Measurements from ENCODE around the gene TSSC4.

Gene TSSC4

DNA sequence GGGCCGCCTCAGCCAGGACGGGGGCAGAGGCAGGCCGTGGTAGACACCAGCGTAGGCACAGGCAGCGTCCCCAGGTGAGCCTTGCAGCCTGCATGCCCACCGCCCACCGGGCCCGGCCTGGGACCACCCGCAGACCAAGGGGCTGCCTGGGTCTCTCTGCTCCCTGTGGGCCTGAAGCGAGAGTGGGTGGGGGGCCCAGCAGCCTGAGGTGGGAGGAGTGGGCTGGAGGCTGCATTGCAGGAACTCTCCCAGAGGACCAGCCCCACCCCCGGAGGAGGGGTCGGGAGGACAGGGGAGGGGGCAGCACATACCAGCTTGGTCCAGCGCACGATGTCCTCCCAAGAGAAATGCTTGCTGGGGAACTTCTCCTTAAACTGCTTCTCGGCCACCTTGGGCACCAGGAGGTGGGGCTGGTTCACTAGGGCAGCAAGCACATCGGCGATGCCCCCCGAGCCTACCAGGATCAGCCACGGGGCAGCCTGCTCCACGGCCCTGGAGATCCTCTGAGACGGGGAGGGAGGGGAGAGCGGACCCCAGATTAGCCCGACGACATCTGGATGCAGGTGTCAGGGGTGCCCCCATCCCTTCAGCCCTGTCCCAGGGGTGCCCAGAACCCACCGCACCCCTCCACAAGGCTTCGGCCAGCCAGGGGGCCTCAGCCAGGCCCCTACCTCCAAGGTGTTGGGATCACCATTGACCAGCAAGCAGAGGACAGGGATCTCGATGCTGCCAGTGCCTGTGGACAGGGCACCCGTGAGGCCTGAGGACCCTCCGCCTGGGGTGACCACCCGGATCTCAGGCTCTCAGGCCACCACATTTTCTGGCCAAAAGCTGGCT, 17.5 kb downstream of the TSSC4 start:
- no peak for DNase-seq (ENCODE audit: low spot score)

DNA sequence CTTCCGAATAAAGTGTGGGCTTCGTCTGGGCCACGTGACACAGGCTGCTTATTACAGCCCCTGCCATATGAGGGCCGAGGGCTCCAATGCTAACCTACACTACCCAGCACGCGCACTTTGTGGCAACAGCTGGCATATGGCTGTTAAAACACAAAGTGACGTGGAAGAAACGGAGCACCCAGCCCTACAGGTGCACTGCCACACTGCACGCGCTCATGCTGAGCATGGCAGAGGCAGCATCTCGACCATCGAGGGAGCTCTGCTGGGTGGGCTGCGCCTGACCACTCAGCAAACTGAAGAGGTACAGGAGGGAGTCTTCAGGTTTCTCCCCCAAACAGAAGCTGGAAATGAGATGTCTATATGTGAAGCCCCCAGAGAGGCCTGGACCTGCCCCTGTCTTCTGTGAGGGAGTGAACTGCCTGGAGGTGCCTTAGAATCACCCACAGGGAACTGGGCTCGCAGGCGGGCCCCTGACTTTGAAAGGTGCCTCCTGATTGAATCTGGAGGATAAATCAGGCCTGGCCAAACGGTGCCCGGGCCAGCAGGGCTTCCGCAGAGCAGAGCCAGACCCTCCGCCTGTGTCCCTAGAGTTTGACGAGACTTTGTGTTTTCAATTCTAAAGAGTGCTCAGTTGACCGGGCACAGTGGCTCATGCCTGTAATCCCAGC, 18.3 kb downstream of the TSSC4 start:
- DNase-seq (ENCODE audit: low spot score) = no peak

DNA sequence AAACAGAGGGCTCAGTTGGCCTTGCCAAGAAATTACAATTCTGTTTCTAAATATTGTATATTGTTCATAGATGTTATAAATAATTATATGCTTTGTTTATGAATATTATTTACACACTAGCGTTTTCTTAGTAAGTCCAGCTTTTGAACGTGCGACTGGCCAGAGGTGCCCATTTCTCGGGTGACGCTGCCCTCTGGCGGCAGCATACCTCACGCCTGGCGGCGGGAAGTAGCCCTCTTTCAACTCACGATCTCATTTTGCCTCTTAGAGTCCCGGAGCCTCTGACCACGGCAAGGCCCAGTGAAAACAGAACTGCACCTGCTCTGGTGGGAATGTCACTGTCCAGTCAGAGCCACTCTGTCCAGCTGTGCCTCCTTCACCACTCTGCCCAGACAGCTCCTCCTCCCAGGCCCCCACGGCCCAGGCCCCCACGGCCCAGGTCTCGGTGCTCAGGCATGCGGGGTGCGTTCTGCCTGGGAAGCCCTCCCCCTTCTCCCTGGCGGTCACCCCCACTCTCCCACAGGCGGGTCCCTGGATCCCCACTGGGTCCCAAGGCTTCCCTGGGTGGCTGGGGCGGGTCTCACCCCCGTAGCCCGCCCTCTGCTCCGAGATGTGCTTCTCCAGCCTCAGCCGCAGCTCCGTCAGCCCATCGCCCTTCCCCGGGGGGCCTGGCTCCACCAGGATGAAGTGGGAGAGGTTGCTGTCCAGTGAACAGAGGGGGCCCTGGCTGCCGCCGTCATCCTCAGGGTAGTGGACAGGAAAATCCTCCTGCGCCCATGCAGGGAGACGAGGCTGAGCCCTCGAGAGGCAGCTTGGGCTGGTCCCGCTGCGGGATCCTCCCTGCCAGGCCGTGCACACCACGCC, 19.3 kb downstream of the TSSC4 start:
- peak; percentile 89 for DNase-seq (ENCODE audit: low spot score)

DNA sequence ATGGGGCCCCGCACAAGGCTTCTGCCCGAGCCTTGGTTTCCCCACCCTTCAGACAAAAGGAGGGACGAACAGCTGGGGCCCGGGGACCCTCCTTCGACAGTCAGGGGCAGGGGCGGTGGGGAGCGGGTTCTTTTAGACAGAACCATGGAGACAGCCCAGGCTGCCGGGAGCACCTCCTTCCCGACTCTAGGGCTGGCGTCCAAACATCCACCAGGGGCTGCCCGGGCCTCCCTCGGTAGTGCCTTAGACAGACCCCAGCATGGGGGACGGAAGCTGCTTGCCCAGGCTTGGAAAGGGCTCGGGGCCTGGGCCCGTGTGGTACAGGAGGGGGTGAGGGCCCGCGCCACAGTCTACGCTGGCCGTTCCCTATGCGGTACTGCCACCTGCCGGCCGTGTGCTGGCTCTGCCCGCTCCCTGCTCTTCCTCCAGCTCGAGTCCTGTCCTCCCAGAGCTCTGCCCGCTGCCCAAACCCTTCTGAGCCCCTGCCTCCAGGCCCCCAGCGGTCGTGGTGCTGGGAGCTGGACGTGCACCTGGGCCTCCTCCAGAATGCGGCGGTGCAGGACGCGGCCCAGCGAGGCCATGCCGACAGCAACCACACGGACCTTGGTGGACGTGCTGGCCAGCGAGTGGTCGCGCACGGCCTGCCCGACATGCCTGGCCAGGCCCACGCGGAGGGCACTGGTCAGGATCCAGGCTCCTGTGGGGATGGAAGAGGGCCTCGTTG, 20.1 kb downstream of the TSSC4 start:
- peak; percentile 95 for DNase-seq (ENCODE audit: low spot score)

DNA sequence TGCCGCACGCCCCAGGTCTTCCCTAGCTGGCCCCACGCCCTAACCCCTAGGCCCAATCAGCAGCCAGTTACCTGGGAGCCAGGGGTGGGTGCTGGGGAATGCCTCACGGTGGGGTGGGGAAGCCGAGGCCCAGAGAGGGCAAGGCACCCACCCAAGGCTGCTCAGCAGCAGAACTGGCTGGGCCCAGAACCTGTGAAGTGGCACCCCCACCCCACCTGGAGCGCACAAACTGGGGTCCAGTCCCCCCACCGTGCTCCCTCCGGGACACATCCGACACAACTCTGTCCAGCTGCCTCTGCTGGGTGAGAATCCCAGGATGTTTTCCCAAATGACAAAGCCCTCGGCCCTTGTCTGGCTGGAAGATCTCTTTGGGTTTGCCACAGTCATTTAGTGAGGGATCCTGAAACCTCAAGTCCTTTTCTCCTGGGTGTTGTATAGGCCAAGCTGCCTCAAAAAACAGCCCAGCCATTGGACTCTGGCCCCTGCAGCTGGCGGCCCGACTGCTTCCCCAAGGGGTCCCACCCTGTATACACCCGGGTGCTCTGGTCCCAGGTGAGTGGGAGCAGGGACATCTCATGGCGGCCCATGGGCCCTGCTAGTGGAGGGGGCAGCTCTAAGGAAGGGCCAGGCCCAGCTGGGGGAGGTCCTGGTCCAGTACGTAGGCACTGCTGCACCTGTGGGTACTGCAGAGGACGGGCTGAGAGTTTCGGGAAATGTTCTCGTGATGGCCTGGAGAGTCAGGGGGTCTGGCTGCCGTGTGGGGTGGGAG, 20.9 kb downstream of the TSSC4 start:
- DNase-seq (ENCODE audit: low spot score) = no peak

DNA sequence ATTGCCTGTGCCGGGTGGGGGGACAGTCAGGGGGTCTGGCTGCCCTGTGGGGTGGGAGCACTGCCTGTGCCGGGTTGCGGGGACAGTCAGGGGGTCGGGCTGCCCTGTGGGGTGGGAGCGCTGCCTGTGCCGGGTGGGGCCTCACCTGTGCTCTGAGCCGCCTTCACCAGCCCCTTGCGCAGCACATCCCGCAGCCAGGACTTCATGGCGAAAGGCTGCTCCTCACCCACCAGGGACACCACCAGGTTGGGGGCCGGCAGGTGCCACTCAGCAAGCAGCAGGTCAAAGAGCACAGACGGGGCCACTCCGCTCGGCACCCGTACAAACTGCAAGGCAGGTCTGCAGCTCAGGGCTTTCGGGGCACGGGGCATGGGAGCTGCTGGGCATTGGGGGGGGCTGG, 21.4 kb downstream of the TSSC4 start:
- no peak for DNase-seq (ENCODE audit: low spot score)

DNA sequence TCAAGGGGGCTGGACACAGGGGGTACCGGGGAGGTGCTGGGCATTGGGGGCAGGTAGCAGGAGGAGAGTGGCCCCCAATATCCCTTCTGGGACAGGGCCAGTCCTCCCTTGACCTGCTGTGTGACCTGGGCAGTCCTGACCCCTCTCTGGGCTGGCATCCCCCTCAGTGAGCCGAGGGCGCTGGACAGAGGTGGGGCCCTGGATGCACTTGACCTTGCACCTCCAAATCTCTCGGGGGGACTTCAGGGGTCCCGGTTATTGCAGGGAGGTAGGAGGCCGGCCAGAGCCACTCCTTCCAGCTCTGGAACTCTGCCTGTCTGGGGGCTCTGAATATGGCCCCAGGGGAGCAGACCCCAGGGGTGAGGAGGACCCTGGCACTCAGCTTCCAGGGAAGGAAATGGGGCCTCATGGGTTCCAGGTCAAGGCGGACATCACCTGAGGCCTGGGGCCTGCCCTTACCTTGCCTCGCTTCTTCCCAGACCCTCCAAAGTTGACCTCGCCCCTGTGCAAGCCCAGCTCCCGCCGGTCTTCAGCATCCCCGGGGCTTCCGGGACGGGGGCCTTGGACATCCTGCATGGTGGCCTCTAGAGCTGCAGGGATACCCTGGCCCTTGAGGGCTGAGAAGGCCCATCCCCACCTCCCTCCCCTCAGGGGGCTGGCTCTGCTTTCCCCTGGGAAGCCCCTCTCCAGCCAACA, 22.1 kb downstream of the TSSC4 start:
- no peak for DNase-seq (ENCODE audit: low spot score)

DNA sequence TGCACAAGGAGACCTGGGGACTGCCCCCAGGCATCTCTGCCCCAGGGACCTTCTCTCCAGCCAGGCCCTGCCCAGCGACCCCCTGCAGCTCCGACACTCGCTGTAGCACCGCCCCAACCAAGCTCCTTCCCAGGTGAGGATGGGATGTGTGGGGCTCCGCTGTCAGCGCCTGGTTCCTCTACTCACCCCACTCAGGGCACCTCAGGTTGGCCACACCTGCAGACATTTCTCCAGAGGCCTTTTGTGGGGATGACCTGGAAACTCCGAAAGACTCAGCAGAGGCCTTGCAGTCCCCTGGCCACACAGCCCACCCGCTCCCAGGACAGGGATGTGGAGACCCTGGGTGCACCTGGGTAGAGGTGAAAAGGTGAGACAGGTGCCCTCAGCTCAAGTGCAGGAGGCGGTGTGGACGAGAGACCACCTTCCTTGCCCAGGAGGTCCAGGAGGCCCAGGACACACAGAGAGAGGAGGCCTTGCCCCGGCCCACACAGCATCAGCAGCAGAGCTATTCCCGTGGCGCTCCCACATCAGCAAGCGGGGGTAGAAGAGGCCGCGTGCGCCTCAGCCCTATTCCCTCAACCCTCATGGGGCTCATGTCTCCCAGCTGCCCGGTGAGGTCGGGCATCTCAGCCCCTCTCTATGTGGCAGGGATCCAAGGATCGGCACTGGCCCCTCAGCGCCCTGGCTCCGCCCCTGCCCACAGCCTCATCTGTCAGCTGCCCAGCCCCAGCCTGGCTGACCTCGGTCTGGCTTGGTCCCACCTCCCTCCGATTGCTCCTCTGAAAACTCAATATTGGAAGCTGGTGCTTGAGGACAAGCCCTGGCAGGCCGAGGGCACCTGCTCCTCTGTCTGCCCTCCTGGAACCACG, 22.8 kb downstream of the TSSC4 start:
- no peak for DNase-seq (ENCODE audit: low spot score)

DNA sequence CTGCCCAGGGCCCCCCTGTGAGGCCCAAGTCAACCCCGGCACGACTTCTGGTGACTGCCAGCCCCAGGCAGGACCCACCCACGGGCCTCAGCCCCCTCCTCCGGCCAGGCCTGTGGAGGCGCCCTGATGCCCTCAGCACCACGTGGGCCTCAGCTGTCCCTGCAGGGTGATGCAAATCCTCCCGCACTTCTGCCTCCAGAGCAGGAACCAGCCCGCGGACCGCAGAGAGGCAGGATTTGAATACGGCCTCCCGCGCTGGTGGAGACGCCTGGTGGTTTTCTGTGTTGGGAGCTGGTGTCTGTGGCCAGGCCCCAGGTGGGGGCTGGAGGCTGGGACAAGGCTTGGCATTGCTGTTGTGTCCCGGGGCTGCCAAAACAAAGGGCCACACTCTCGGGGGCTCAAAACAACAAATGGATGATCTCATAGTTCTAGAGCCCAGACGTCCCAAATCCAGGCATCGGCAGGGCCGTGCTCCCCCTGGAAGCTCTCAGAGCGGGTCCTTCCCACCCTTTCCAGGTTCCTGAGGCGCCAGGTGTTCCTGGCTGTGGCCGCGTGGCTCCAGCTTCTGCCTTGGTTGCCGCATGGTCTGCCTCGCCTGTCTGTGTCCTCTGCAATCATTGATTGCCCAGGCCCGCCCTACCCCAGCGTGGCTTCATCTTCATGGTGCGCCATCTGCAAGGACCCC, 24.4 kb downstream of the TSSC4 start:
- DNase-seq (ENCODE audit: low spot score) = no peak

DNA sequence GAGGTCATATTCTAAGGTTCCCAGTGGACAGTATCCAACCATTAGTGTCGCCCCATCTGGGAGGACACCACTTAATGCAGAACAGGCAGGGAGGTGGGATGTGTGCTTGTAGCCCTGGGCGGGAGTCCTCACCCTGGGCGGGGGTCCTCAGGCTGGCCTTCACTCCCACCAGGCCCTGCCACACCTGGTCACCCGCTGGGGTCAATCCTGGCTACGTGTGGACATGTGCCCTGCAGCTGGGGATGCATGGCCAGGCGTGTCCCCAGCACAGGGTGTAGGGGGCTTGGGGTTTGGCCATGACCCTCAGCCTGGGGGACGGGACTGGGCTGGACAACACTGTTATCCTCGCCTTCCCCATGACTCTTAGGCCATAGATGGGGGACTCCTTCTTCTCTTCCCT, 25.0 kb downstream of the TSSC4 start:
- no peak for DNase-seq (ENCODE audit: low spot score)

DNA sequence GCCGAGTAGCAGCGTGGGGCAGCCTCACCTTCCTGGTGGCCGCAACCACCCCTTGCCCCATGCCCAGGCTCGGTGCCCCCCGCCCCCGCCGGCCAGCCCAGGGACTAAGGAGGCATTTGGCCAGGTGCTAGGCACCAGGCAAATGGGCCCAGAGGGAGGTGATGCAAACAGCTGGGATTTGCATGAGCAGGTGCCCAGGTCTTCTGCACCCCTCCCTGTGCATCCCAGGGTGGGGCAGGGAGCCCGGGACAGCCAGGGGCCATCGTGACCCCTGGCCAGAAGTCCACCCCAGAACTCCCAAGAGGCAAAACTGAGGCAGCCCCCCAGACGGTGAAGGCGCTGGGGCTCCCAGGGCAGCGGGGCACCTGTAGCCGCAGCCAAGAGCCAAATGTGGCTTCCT, 25.7 kb downstream of the TSSC4 start:
- DNase-seq (ENCODE audit: low spot score) = no peak

DNA sequence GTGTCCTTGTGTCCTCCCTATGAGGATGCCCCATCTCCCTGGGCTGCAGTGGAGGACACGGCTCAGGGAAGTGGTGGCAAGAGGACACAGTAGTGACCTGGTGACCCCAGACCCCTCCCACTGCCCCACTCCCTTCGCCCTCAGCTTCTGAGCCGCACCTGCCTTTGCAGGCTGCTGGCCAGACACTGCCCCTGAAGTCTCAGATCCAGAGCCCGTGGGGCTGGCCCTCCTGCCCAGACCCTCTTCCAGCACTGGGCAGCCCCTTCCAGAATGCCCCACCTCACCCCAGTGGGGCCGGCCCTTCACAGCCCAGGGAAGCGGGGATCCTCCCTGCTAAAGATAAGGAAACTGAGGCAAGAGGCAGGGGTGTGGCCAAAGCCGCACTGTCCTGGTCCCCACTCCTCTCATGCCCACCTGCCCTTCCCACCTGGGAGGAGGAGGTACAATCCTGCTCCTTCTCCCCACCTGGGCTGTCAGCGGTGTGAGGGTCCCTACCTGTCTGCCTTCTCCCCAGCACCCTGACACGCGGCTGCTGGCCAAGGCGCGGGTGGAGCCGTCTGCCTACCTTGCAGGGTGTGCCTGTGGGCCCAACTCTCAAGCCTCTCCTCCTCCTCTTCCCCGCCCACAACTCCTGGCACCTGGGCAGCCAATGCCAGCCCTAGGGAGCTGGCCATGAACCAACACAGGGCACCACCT, 26.4 kb downstream of the TSSC4 start:
- DNase-seq (ENCODE audit: low spot score) = no peak

DNA sequence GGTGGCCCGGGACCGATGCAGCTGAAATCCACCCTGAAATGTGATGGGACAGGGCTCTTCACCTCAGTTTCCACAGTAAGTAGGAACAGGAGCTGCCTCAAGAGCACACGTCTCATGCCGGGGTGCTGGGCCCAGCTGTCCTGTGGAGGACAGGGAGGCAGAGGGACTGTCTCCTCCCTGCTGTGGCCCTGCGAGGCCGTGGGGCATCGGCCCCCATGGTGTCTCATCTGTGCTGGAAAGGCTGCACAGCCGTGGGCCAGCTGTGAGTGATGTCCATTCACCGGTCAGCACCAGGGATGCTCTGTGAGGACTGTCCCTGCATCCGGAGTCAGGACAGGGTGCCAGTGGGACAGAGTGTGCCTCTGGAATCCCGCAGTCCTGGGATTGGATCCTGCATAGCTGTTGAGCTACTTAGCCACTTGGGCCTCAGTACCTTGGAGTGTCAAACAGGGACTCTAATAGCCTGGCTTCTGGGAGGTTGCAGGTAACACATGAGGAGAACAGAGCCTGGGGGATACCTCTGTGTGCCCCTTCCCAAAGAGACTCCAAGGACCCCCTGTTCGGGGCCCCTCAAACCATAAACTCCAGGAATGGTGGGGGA, 27.3 kb downstream of the TSSC4 start:
- DNase-seq (ENCODE audit: low spot score) = no peak

DNA sequence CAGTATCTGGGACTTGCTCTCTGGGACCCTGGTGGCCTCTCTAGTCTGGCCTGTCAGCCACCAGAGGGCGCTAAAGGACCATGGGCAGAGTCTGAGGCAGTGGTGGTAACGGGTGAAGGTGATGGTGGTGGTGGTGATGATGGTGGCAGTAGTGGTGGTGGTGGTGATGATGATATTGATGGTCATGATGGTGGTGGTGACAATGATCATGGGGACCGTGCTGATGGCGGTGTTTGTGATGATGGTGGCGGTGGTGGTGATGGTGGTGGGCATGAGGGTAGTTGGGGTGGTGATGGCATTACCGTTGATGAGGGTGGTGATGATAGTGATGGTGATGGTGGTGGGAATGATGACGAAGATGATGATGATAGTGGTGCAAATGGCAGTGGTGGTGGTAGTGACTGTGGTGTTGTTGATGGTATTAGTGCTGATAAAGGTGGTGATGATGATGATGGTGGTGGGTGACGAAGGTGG, 27.8 kb downstream of the TSSC4 start:
- peak; percentile 84 for DNase-seq (ENCODE audit: low spot score)

DNA sequence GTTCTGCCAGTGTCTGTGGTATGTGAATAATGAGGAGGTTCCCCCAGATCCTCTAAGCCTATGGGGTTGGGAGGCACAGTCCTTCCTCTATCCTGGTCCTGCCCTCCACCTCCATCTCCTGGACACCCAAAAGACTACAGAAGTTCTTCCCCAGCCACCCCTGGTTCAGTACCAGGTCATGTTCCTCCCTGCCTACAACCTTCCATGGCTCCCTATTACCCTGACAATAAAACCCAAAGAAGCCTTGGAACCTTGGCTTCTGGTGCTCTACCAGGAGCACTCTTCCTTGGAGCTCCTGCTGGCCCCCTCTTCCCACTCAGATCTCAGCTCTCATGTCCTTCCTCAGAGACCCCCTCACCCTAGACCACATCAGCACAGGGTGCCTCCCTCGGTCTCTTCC, 30.8 kb downstream of the TSSC4 start:
- no peak for DNase-seq (ENCODE audit: low spot score)

DNA sequence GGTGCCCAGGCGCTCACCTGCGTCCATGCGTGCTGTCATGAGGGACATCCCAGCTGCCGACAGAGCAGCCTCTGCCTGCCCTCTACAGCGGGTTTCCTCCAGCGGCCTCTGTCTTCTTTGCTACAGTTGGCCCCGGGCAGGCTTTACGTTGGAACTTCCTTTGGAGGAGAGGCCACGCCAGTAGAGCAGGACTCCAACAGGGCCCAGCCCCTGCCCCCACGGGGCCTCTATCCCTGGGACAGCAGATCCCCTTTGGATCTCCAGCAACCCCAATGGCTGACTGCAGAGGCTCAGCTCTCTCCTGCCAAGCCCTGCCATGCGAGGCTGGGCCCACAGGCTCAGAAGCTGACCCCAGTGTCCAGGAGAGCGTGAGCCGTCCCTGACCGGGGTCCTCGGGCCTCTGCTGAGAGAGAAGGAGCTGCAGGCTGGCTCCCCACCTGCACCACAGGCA, 31.6 kb downstream of the TSSC4 start:
- DNase-seq (ENCODE audit: low spot score) = no peak

DNA sequence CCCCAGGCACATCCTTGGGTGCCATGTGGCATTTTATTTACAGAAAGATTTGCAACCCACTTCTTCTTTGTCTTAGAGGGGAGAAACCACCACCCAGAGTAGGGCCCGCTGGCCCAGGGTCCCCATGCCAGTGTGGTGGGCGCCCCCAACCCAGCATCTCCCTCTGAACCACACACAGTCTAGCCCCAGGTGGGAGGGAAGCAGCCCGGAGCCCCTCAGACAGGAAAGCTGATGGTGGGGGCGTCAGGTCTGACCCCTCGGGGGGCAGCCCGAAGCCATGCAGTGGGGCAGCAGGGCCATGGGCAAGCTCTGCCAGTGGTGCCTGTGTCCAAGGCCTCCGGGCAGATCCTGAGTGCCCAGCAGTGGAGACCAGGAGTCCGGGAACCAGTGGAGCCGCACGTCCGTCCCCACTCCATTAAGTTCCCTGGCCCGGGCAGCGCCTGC, 32.1 kb downstream of the TSSC4 start:
- no peak for DNase-seq (ENCODE audit: low spot score)
